H9 (cell line): ENCODE measurements around the gene HOXA9. TPM values are rescaled to one million over a fixed set of nuclear protein-coding genes. Genes with fewer than 3 reads are reported as not detected.

Source experiments
- DNase-seq: peaks from one replicate; pipeline ENCODE4 v3.0.0-alpha.2; 2017
- H2AFZ ChIP-seq: one replicate; pipeline ENCODE4 v1.6.1; 2013; ENCODE audit warnings: mild to moderate bottlenecking, low read length, control low read depth, moderate library complexity
- H2AK5ac ChIP-seq: 2 replicates; pipeline ENCODE4 v1.6.1; 2013; ENCODE audit warnings: low read length, control low read depth, mixed read lengths; ENCODE audit not compliant: insufficient read length
- H2BK120ac ChIP-seq: one replicate; pipeline ENCODE4 v1.6.1; 2013; ENCODE audit warnings: low read depth, mild to moderate bottlenecking, low read length, control low read depth, inconsistent platforms; ENCODE audit not compliant: poor library complexity, severe bottlenecking
- H2BK12ac ChIP-seq: 2 replicates; pipeline ENCODE4 v1.6.1; 2013; ENCODE audit warnings: low read length, control low read depth, mixed read lengths, low read depth; ENCODE audit not compliant: insufficient read length
- H2BK15ac ChIP-seq: 2 replicates; pipeline ENCODE4 v1.6.1; 2013; ENCODE audit warnings: low read depth, low read length, control low read depth
- H2BK20ac ChIP-seq: one replicate; pipeline ENCODE4 v1.6.1; 2013; ENCODE audit warnings: low read depth, mild to moderate bottlenecking, low read length, control low read depth, inconsistent platforms; ENCODE audit not compliant: poor library complexity, severe bottlenecking
- H2BK5ac ChIP-seq: 2 replicates; pipeline ENCODE4 v1.6.1; 2013; ENCODE audit warnings: low read length, control low read depth, mixed read lengths; ENCODE audit not compliant: insufficient read length
- H3K14ac ChIP-seq: 2 replicates; pipeline ENCODE4 v1.6.1; 2013; ENCODE audit warnings: low read length, control low read depth; ENCODE audit not compliant: insufficient read depth
- H3K18ac ChIP-seq: 2 replicates; pipeline ENCODE4 v1.6.1; 2013; ENCODE audit warnings: low read depth, mild to moderate bottlenecking, mixed read lengths, low read length, control low read depth; ENCODE audit not compliant: insufficient read length
- H3K23ac ChIP-seq: 2 replicates; pipeline ENCODE4 v1.6.1; 2013; ENCODE audit warnings: low read length, control low read depth, mixed read lengths, low read depth; ENCODE audit not compliant: insufficient read length
- H3K23me2 ChIP-seq: 2 replicates; pipeline ENCODE4 v1.6.1; 2013; ENCODE audit warnings: low read depth, mild to moderate bottlenecking, mixed read lengths, low read length, control low read depth; ENCODE audit not compliant: insufficient read length, poor library complexity, severe bottlenecking
- H3K27ac ChIP-seq: 2 replicates; pipeline ENCODE4 v1.5.1; 2013; ENCODE audit warnings: low read length, control low read depth, mixed read lengths, low read depth; ENCODE audit not compliant: insufficient read length
- H3K27me3 ChIP-seq: 2 replicates; pipeline ENCODE4 v1.6.1; 2013; ENCODE audit warnings: low read length, control low read depth, inconsistent platforms; ENCODE audit not compliant: insufficient read depth
- H3K4ac ChIP-seq: 2 replicates; pipeline ENCODE4 v1.6.1; 2013; ENCODE audit warnings: low read depth, mild to moderate bottlenecking, control low read depth, inconsistent platforms, low read length, moderate library complexity
- H3K4me1 ChIP-seq: 2 replicates; pipeline ENCODE4 v1.6.1; 2013; ENCODE audit warnings: low read length, control low read depth, inconsistent platforms; ENCODE audit not compliant: insufficient read depth
- H3K4me2 ChIP-seq: 2 replicates; pipeline ENCODE4 v1.6.1; 2013; ENCODE audit warnings: low read length, control low read depth, mixed read lengths; ENCODE audit not compliant: insufficient read length, insufficient read depth
- H3K56ac ChIP-seq: 2 replicates; pipeline ENCODE4 v1.6.1; 2013; ENCODE audit warnings: low read depth, mild to moderate bottlenecking, mixed read lengths, low read length, control low read depth; ENCODE audit not compliant: insufficient read length
- H3K79me1 ChIP-seq: 2 replicates; pipeline ENCODE4 v1.6.1; 2013; ENCODE audit warnings: low read depth, mild to moderate bottlenecking, moderate library complexity, low read length, control low read depth, inconsistent platforms; ENCODE audit not compliant: insufficient read depth, poor library complexity, severe bottlenecking
- H3K79me2 ChIP-seq: 2 replicates; pipeline ENCODE4 v1.6.1; 2013; ENCODE audit warnings: low read length, control low read depth, inconsistent platforms; ENCODE audit not compliant: insufficient read depth
- H3K9ac ChIP-seq: 2 replicates; pipeline ENCODE4 v1.6.1; 2013; ENCODE audit warnings: low read length, control low read depth, mixed read lengths; ENCODE audit not compliant: insufficient read length; ENCODE audit errors: extremely low read depth
- H3K9me3 ChIP-seq: one replicate; pipeline ENCODE4 v1.6.1; 2013; ENCODE audit warnings: low read depth, low read length, inconsistent platforms; ENCODE audit not compliant: control insufficient read depth
- H3T11ph ChIP-seq: one replicate; pipeline ENCODE4 v1.6.1; 2013; ENCODE audit warnings: mild to moderate bottlenecking, low read length, control low read depth, inconsistent platforms
- H4K20me1 ChIP-seq: one replicate; pipeline ENCODE4 v1.6.1; 2013; ENCODE audit not compliant: control insufficient read depth, insufficient read length, insufficient read depth
- H4K5ac ChIP-seq: 2 replicates; pipeline ENCODE4 v1.6.1; 2013; ENCODE audit warnings: low read depth, mild to moderate bottlenecking, mixed read lengths, low read length, control low read depth; ENCODE audit not compliant: insufficient read length
- H4K8ac ChIP-seq: replicated peaks from 2 replicates; pipeline ENCODE4 v1.6.1; 2013; ENCODE audit warnings: low read length, control low read depth, mixed read lengths, low read depth; ENCODE audit not compliant: insufficient read length
- H4K91ac ChIP-seq: 2 replicates; pipeline ENCODE4 v1.6.1; 2013; ENCODE audit warnings: low read depth, mild to moderate bottlenecking, moderate library complexity, mixed read lengths, low read length, control low read depth; ENCODE audit not compliant: insufficient read length
- H3K27ac Mint-ChIP-seq, 3 experiments: 2 replicates in 2 of 3; 3 replicates in 1 of 3; pipeline ENCODE4 v1.8.0; 2020 to 2021; ENCODE audit warnings: mixed read lengths in 3 of 3, mild to moderate bottlenecking in 1 of 3, moderate library complexity in 1 of 3
- H3K27me3 Mint-ChIP-seq: 2 replicates; pipeline ENCODE4 v1.8.0; 2021; ENCODE audit warnings: low read depth, mild to moderate bottlenecking, moderate library complexity, mixed read lengths
- H3K36me3 Mint-ChIP-seq, 3 experiments: 2 replicates in 2 of 3; 3 replicates in 1 of 3; pipeline ENCODE4 v1.8.0; 2020 to 2021; ENCODE audit warnings: low read depth in 3 of 3, mixed read lengths in 3 of 3; ENCODE audit not compliant: insufficient read depth in 1 of 3
- H3K4me1 Mint-ChIP-seq, 2 experiments: 2 replicates each; pipeline ENCODE4 v1.8.0; 2020; ENCODE audit warnings: mixed read lengths in 2 of 2
- H3K4me3 Mint-ChIP-seq, 2 experiments: 2 replicates in 1 of 2; 3 replicates in 1 of 2; pipeline ENCODE4 v1.8.0; 2020 to 2021; ENCODE audit warnings: mild to moderate bottlenecking in 2 of 2, mixed read lengths in 2 of 2, moderate library complexity in 1 of 2
- H3K9me3 Mint-ChIP-seq, 2 experiments: 2 replicates in 1 of 2; 3 replicates in 1 of 2; pipeline ENCODE4 v1.8.0; 2020; ENCODE audit warnings: mild to moderate bottlenecking in 2 of 2, mixed read lengths in 2 of 2, moderate library complexity in 1 of 2
- WGBS: extraction: QIAGEN DNeasy Blood & Tissue Kit; methylation state at CpG from one replicate; pipeline ENCODE4 v1.1.7; 2013; ENCODE audit warnings: missing lambda C conversion rate, low lambda C conversion rate, mixed read lengths; ENCODE audit not compliant: insufficient read length; ENCODE audit errors: extremely low coverage; 5-methylcytosine and 5-hydroxymethylcytosine counted together
- total RNA-seq: library from RNA; stranded (reverse); gene quantifications from 2 replicates; pipeline ENCODE4 v1.2.1, GENCODE V29; 2021
- TF ChIP-seq, protein P1 (sequence below): fragments of 200-600 bp; sonication (generic); conservative IDR thresholded peaks from 3 replicates; pipeline ENCODE4 v1.8.0; 2021; ENCODE audit warnings: antibody characterized with exemption, mild to moderate bottlenecking

Gene HOXA9
- total RNA-seq, 1 experiment from 2014 or later = not detected

GRCh38 chr7:27173511-27173955, 8.2 kb upstream of the HOXA9 start:
- DNase-seq = peak; percentile 46
- no peak overlapping the region for H2BK120ac ChIP-seq
- H3K9me3 ChIP-seq = no peaks in the 10 kb centered on the region
- H4K91ac ChIP-seq = no peak overlapping the region
- no peak overlapping the region for H4K8ac ChIP-seq
- no peaks in the 10 kb centered on the region for H3K4me1 ChIP-seq
- H3K4me1 Mint-ChIP-seq = peaks cover 0 to 3% of the 10 kb centered on the region in 2 experiments; a peak in 2 of 4 replicates
- H3K36me3 Mint-ChIP-seq = no peaks in the 10 kb centered on the region; a peak in 1 of 7 replicates
- TF ChIP-seq, protein P1, sequence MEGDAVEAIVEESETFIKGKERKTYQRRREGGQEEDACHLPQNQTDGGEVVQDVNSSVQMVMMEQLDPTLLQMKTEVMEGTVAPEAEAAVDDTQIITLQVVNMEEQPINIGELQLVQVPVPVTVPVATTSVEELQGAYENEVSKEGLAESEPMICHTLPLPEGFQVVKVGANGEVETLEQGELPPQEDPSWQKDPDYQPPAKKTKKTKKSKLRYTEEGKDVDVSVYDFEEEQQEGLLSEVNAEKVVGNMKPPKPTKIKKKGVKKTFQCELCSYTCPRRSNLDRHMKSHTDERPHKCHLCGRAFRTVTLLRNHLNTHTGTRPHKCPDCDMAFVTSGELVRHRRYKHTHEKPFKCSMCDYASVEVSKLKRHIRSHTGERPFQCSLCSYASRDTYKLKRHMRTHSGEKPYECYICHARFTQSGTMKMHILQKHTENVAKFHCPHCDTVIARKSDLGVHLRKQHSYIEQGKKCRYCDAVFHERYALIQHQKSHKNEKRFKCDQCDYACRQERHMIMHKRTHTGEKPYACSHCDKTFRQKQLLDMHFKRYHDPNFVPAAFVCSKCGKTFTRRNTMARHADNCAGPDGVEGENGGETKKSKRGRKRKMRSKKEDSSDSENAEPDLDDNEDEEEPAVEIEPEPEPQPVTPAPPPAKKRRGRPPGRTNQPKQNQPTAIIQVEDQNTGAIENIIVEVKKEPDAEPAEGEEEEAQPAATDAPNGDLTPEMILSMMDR = no peak
- no peaks in the 10 kb centered on the region for H3K79me1 ChIP-seq
- H3T11ph ChIP-seq = no peak overlapping the region
- H3K18ac ChIP-seq = no peak overlapping the region
- WGBS = no CpG with 5 or more reads among the region's 59 CpGs
- no peak overlapping the region for H3K4ac ChIP-seq
- no peak overlapping the region for H3K27ac ChIP-seq
- H2BK12ac ChIP-seq = no peak overlapping the region
- no peak overlapping the region for H3K4me3 Mint-ChIP-seq
- H3K4me2 ChIP-seq = no peak overlapping the region
- H3K9me3 Mint-ChIP-seq = peaks cover 4 to 17% of the 10 kb centered on the region in 2 experiments; a peak in 4 of 5 replicates
- no peak overlapping the region for H2AK5ac ChIP-seq
- no peak overlapping the region for H3K23ac ChIP-seq
- H2BK20ac ChIP-seq = no peak overlapping the region
- peaks cover 98% of the 10 kb centered on the region for H3K27me3 Mint-ChIP-seq
- H3K27ac Mint-ChIP-seq = no peak overlapping the region
- no peak overlapping the region for H2BK5ac ChIP-seq
- H4K5ac ChIP-seq = no peak overlapping the region
- H3K9ac ChIP-seq = no peak overlapping the region
- H4K20me1 ChIP-seq = no peaks in the 10 kb centered on the region
- H3K23me2 ChIP-seq = no peaks in the 10 kb centered on the region
- no peak overlapping the region for H3K56ac ChIP-seq
- H3K14ac ChIP-seq = no peak overlapping the region
- no peaks in the 10 kb centered on the region for H3K79me2 ChIP-seq
- peaks cover 97% of the 10 kb centered on the region for H3K27me3 ChIP-seq
- H2BK15ac ChIP-seq = no peak overlapping the region
- H2AFZ ChIP-seq = no peak overlapping the region
